GM21737 (cell line): Measurements from ENCODE around the gene PAXX.

Source experiments
- ATAC-seq: cut with Tn5 transposase; IDR thresholded peaks from one replicate; pipeline ENCODE4 v1.9.1; 2021; ENCODE audit warnings: mild to moderate bottlenecking, moderate library complexity; ENCODE audit not compliant: unreplicated experiment

The PAXX gene

GRCh38 chr9:136952876-136953770, 39.1 kb upstream of the PAXX start:
- no peak for ATAC-seq

GRCh38 chr9:136953771-136954269, 38.4 kb upstream of the PAXX start:
- no peak for ATAC-seq

GRCh38 chr9:136954270-136955083, 37.7 kb upstream of the PAXX start:
- ATAC-seq: no peak

- ATAC-seq: no peak
These were observed 36.9 kb upstream of the PAXX start for GRCh38 chr9:136955202-136955942.

DNA sequence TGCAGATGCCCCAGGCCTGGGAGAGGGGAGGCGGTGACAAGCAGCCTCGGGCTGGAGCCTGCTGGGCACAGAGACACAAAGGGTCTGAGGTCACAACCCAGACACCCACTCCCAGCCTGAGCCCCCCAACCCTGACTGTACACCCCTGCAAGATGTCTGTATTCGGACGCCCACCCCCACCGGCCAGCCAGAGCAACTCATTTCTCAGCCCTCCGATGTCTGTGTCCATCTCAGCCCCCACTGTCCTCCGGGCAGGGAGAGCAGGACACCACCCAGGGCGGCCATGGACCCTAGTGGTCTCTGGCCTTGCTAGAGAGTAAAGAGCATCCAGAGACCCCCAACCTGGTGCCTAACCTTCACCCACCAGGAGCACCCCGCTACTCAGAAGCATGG, 36.3 kb upstream of the PAXX start:
- ATAC-seq: no peak

DNA sequence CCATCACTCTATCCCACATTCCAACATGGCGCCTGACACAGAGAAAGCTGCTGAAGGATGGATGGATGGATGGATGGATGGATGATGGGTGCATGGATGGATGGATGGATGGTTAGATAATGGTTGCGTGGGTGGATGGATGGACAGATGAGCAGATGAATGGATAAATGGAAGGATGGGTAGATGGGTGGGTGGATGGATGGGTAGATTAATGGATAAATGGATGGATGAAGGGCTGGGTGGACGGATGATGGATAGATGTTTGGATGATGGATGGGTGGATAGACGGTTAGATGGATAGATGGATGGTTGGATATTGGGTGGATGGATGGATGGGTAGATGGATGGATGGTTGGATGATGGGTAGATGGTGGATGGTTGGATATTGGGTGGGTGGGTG, 35.6 kb upstream of the PAXX start:
- ATAC-seq: no peak

GRCh38 chr9:136957461-136957860, 34.8 kb upstream of the PAXX start:
- ATAC-seq: no peak

DNA sequence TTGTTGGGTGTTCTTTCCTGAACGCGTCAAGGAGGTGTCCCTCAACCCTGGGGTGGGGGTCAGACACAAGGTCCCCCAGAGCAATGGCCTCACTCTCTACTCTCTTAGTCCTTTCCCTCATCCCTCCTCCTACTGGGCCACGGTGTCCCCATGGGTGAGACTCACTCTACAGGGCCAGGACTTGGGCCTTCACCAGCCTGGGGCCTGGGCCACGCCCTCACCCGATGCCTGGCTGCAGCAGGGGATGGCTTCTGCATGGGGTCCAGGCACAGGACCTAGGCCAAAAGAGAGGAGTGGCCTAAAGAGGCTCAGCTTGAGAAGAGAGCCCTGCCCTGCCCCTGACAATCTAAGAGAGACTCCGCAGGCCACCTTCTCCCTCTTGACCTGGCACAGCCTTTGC, 34.3 kb upstream of the PAXX start:
- no peak for ATAC-seq

DNA sequence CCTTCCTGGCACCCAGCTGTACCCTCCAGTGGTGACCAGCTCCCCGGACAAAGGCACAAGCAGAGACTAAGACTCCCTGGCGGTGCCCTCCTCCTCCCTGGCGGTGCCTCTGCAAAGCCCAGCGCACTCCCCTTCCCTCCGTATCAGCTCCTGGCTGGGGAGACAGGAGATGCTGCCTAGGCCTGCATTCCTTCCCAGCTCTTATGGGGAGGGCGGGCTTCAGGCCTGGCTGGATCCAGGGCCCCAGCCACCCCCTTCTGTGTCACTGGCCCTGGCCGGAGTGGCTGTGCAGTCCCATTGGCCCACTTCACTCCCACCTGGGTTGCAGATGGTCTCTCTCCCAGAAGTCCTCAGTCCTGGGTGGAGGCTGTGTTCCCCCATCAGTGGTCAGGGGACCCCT, 33.7 kb upstream of the PAXX start:
- ATAC-seq: no peak

DNA sequence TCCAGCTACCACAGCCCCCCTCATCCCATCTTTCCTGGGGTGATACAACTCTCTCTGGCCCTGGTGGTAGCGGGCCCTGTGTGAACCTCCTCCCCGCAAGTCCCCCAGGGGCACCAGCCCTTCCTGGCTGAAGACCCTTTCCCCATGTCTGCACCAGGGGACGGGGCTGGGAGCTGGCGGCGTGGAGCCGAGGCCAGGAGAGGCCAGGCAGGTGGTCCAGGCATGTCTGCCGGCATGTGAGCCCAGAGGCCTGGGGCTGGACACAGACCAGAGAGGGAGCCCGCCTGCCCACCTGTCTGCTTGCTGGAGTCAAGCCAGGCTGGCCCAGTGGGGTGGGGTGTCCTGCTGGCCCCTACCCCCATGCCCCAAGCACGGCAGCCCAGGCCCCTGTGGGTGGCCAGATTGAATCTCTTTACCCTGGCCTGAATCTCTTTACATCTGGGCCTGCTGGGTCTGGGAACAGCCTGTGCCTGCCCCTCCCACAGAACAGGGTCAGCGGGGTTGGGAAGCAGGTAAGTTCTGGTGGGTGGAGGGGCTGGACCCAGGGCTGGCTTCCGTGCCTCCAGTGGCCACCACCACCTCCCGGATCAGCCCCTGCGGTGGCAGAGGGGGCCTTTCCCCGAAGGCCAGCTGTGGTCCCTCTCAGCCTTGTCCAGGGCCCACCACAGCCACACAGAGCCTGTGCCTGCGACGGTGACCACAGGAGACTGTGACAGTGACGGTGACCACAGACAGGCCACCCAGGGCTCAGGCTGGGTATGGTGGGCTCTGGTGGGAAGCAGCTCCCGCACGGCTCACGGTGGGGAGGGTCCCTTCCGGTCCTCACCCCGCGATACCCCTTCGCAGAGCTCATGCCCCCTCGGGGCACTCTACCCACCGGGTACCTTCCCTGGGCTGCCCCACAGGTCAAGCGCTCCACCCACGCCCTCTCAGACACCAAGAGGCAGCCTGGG, 33.0 kb upstream of the PAXX start:
- no peak for ATAC-seq

DNA sequence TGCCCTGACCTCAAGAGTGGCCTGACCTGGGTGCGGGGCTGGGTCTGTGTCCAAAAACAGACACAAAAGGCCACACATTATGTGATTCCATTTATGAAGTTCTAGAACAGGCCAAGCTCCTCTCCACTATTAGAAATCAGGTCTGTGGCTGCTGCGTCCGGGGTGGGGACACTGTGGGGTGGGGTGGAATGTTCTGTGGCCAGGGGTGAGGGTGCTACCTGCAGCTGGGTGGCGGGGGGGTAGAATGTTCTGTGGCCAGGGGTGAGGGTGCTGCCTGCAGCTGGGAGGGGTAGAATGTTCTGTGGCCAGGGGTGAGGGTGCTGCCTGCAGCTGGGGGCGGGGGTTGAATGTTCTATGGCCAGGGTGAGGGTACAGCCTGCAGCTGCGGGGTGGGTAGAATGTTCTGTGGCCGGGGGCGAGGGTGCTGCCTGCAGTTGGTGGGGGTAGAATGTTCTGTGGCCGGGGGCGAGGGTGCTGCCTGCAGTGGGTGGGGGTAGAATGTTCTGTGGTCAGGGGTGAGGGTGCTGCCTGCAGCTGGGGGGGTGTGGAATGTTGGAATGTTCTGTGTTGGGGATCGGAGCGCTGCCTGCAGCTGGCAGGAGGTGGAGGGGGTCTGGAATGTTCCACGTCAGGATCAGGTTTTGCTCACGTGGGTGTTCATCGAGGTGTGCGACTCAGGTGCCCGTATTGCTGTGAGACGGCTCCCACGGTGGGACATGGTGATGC, 31.8 kb upstream of the PAXX start:
- ATAC-seq: no peak

DNA sequence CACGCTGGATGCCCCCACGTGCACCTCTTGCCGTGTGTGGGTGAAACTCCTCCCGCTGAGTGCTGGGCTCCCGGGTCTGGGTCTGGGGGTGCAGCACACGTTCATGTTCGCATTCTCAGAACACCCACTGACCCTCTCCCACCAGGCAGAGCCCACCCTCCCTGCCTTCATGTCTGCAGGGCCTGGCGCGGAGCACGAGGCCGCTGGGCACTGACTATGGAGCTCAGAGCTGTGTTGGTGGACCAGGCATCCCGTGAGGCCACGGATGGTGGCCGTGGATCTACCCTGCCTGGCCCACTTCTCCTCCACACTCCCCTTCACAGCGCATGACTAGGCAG, 31.3 kb upstream of the PAXX start:
- ATAC-seq: no peak

DNA sequence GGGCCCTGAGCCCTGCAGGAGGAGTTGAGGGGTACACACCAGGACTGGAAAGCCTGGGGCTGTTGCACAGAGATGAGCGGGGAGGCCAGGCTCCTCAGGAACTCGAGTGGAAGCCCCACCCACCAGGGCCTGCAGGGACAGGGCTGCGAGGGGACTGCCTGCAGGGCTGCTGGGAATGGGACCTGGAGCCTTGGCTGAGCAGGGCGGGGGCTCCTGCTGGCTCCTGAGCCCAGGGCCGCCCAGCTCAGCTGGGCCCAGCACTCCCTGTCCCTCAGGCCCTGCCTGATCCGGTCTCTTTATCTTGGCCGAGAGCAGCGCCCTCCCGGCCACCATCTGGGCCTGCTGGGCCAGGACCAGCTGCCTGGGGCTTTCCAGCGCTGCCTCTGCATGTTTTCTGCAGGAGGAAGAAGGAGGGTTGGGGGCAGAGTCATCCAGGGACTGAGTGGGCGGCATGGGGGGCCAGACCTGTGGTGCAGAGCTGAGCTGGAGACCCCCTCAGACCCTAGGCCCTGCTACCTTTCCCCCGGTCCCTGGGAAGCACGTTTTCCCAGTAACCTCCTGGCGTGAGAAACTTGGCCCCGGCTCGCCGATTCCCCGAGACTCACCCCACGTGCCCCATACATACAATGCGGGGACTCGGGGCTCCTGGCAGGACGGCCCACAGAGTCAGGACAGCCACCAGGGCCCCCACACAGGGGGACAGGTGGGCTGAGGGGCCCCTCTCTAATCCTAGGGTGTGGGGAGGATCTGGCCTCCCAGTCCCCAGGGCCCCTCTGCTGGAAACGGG, 30.8 kb upstream of the PAXX start:
- no peak for ATAC-seq

DNA sequence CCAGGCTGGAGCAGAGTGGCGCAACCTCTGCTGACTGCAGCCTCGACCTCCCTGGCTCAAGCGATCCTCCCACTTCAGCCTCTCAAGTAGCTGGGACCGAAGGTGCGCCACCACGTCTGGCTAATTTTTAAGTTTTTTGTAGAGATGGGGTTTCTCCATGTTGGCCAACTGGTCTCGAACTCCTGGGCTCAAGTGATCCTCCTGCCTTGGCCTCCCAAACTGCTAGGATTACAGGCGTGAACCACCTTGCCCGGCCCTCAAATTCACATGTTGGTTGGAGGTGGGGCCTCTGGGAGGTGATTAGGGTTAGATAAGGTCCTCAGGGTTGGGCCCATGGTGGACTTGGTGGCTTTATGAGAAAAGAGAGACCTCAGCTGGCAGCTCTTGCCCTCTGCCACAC, 30.1 kb upstream of the PAXX start:
- no peak for ATAC-seq

DNA sequence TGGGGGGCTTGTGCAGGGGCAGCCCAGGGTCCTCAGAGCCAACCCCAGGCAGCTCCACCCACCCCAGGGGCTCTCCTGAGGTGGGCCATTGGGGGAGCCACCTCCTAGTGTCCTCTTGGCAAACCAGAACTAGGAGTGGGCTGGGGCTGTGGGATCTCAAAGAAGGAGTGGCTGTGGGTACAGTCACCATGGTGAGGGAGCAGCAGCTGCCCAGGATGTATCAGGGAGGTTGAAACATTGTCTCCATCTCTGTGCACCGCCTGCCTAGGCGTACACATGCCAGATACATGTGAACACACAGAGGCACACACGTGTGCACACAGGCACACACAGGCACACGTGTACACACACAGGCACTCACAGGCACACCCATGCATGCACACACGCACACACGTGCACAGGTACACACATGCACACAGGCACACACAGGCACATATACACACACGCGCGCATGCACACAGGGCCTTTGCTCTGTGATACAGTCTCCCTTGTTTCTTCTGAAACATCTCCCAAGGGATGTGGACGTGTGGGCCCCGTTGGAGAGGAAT, 29.4 kb upstream of the PAXX start:
- no peak for ATAC-seq

DNA sequence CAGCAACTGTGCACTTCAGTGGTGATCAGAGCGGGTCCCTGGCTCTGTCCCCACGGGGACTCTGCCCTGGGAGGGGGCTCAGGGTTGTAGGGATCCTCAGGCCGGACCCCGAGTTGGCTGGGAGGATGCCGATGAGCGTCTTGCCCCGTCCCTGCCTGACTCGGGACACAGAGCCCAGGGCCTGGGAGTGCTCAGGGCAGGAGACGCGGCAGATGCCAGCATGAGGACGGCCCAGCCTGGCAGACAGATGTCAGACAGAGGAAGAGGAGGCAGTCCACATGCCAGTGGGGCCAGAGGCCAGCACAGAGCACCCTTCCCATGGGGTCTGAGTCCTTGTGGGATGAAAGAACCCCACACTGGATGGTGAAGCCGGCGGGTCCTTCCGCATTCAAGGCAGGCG, 28.9 kb upstream of the PAXX start:
- ATAC-seq: no peak

- no peak for ATAC-seq
These were observed 28.5 kb upstream of the PAXX start for GRCh38 chr9:136963751-136964150.

DNA sequence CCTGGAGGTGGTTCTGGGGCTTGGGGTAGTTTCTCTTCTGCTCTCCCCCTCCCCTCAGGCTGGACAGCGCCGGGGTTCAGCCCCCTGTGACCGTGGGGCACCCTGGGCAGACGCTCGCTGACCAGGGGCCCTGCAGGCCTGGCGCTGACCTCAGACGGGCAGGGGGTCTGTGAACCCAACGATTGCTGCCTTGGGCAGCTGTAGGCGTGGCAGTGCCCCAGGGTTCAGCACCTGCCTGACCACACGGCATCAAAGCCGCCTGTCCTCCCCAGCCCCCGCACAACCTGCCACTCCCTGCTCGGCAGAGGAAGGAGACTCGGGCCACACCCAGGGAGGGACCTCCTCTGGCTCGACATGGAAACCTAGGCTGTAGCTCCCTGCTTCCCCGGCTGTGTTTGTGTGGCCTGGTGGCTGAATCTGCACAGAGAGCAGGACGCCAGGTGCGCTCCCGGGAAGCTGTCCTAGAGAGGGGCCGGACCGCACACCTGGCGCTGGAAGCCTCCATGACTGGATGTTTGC, 28.0 kb upstream of the PAXX start:
- no peak for ATAC-seq
